HEK293 (cell line): ENCODE measurements around the gene USO1.

ENCODE experiments used
- CTCF ChIA-PET: fragments of 350-600 bp; formaldehyde crosslinking; extraction: SDS; loops from one replicate; lab custom pipeline; 2021; ENCODE audit warnings: antibody characterized with exemption; lab: Yijun Ruan, JAX
- POLR2A ChIA-PET: fragments of 300-600 bp; formaldehyde crosslinking; extraction: SDS; loops from one replicate; lab custom pipeline; 2020; ENCODE audit warnings: antibody characterized with exemption, inconsistent platforms; lab: Yijun Ruan, JAX
- H3K27ac ChIP-seq: fragments of 200-500 bp; sonication (Bioruptor generic); 2 replicates; pipeline ENCODE4 v1.5.1; 2014; ENCODE audit warnings: low read depth, low read length, control low read depth, inconsistent platforms; ENCODE audit errors: extremely low read depth
- H3K36me3 ChIP-seq, 2 experiments: fragments of 200-500 bp in 1 of 2; sonication (Bioruptor generic) in 1 of 2; 1 replicate in 1 of 2; 2 replicates in 1 of 2; pipeline ENCODE4 v1.5.1; 2014 to 2017; ENCODE audit warnings: inconsistent platforms in 2 of 2, low read length in 2 of 2; ENCODE audit not compliant: control insufficient read depth in 2 of 2, insufficient read depth in 1 of 2
- H3K4me1 ChIP-seq: fragments of 200-500 bp; sonication (Bioruptor generic); 2 replicates; pipeline ENCODE4 v1.5.1; 2014; ENCODE audit warnings: mild to moderate bottlenecking, low read length, inconsistent platforms; ENCODE audit not compliant: control insufficient read depth, insufficient read depth
- H3K4me3 ChIP-seq: 2 replicates; pipeline ENCODE4 v1.5.1; 2011; ENCODE audit warnings: low read depth, mild to moderate bottlenecking, control low read depth, low read length, moderate library complexity
- H3K9me3 ChIP-seq: fragments of 200-500 bp; sonication (Bioruptor generic); 2 replicates; pipeline ENCODE4 v1.5.1; 2014; ENCODE audit warnings: low read depth, low read length, inconsistent platforms; ENCODE audit not compliant: control insufficient read depth, insufficient read depth
- HOXD13 ChIP-seq: sonication (generic); formaldehyde crosslinking; IDR thresholded peaks from 2 replicates; pipeline ENCODE4 v1.8.0; 2022; ENCODE audit warnings: missing genetic modification reagents, borderline replicate concordance
- OSR2 ChIP-seq: fragments of 450-650 bp; formaldehyde crosslinking; IDR thresholded peaks from 2 replicates; pipeline ENCODE4 v1.5.1; 2016; ENCODE audit warnings: missing biosample characterization, missing genetic modification characterization
- PRDM6 ChIP-seq: fragments of 450-650 bp; formaldehyde crosslinking; IDR thresholded peaks from 2 replicates; pipeline ENCODE4 v1.5.1; 2017; ENCODE audit warnings: missing biosample characterization, missing genetic modification characterization
- ZBTB1 ChIP-seq: fragments of 450-650 bp; formaldehyde crosslinking; IDR thresholded peaks from 2 replicates; pipeline ENCODE4 v1.5.1; 2016; ENCODE audit warnings: missing biosample characterization, missing genetic modification characterization
- ZBTB21 ChIP-seq: fragments of 450-650 bp; formaldehyde crosslinking; IDR thresholded peaks from 2 replicates; pipeline ENCODE4 v1.5.1; 2017; ENCODE audit warnings: missing biosample characterization, missing genetic modification characterization
- ZNF148 ChIP-seq: fragments of 450-650 bp; formaldehyde crosslinking; IDR thresholded peaks from 2 replicates; pipeline ENCODE4 v1.5.0; 2017; ENCODE audit warnings: missing biosample characterization, missing genetic modification characterization, borderline replicate concordance
- ZNF18 ChIP-seq: fragments of 450-650 bp; formaldehyde crosslinking; IDR thresholded peaks from 2 replicates; pipeline ENCODE4 v1.5.1; 2016; ENCODE audit warnings: missing biosample characterization, missing genetic modification characterization
- ZNF280D ChIP-seq: fragments of 450-650 bp; formaldehyde crosslinking; IDR thresholded peaks from 2 replicates; pipeline ENCODE4 v1.5.1; 2016; ENCODE audit warnings: missing biosample characterization, missing genetic modification characterization
- ZNF514 ChIP-seq: fragments of 450-650 bp; formaldehyde crosslinking; IDR thresholded peaks from 2 replicates; pipeline ENCODE4 v1.5.1; 2016; ENCODE audit warnings: missing biosample characterization, missing genetic modification characterization
- ZNF654 ChIP-seq: fragments of 450-650 bp; formaldehyde crosslinking; IDR thresholded peaks from 2 replicates; pipeline ENCODE4 v1.5.1; 2016; ENCODE audit warnings: low read depth, missing biosample characterization, missing genetic modification characterization
- ZNF677 ChIP-seq: fragments of 450-650 bp; IDR thresholded peaks from 2 replicates; pipeline ENCODE4 v1.5.0; 2018; ENCODE audit warnings: missing biosample characterization, mild to moderate bottlenecking, missing genetic modification characterization, moderate library complexity

Gene USO1

GRCh38 chr4:75683482-75684155 is 40.8 kb upstream of the USO1 start (continued):
- no peak for TF ChIP-seq ZNF18
- TF ChIP-seq PRDM6 = no peak
- TF ChIP-seq ZBTB21 (tag by site-specific recombination) = no peak
- TF ChIP-seq ZNF280D = no peak
- no peak for TF ChIP-seq ZNF677 (tag by site-specific recombination)
- TF ChIP-seq HOXD13 (CRISPR knock-in tag) = no peak

- no peaks in the 10 kb centered on the region for H3K36me3 ChIP-seq
- CTCF ChIA-PET = no interaction called here
- H3K9me3 ChIP-seq = no peaks in the 10 kb centered on the region
- no peaks in the 10 kb centered on the region for H3K4me1 ChIP-seq
- no peak overlapping the region for H3K27ac ChIP-seq
- TF ChIP-seq ZBTB1 (tag by site-specific recombination) = no peak
- H3K4me3 ChIP-seq = no peak overlapping the region
- POLR2A ChIA-PET = no interaction called here
These were observed 38.7 kb upstream of the USO1 start for GRCh38 chr4:75685546-75686189.

GRCh38 chr4:75686346-75686745 is 38.0 kb upstream of the USO1 start:
- Histone ChIP-seq H3K9me3 (no peaks in the 10 kb centered on the region), H3K4me1 (no peaks in the 10 kb centered on the region), H3K36me3 (no peaks in the 10 kb centered on the region), H3K27ac (no peak overlapping the region), H3K4me3 (no peak overlapping the region)
- POLR2A ChIA-PET = no interaction called here
- CTCF ChIA-PET = no interaction called here
- TF ChIP-seq OSR2 (tag by site-specific recombination) (no peak), ZNF654 (no peak), ZNF148 (tag by site-specific recombination) (no peak), ZNF514 (tag by site-specific recombination) (no peak)
